Stimulated activated CD4-positive, alpha-beta T cell treated with anti-CD3 and anti-CD28 coated beads, Interleukin-15, amount 100 ng/mL, for 48 hours (primary cell): ENCODE measurements around the gene DHX35.

Source experiments
- DNase-seq, 2 donors: peaks; one replicate each; pipeline ENCODE4 v3.0.0-alpha.2; 2020; ENCODE audit warnings: low read depth in 2 of 2

Gene DHX35

GRCh38 chr20:39057911-39058310, 95.8 kb downstream of the DHX35 start:
- DNase-seq = no peak

DNA sequence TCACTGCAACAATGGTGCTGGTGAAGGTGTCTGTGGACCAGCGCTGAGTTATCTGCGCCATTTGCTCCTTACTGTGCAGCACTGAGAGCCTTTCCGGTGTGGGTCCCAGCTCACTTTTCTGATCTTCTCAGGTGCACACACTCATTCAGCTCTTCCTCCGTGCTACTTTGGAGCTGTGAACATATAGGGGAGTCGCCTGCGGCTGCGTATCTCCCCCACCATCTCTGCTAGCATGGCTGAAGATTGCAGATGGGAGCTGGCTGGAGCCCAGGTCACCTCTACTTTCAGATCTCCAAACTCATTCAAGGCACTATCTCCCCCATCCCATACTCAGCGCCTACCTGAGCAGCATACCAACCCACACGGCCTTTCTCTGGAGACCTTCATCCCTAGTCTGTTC, 96.9 kb downstream of the DHX35 start:
- no peak for DNase-seq

DNA sequence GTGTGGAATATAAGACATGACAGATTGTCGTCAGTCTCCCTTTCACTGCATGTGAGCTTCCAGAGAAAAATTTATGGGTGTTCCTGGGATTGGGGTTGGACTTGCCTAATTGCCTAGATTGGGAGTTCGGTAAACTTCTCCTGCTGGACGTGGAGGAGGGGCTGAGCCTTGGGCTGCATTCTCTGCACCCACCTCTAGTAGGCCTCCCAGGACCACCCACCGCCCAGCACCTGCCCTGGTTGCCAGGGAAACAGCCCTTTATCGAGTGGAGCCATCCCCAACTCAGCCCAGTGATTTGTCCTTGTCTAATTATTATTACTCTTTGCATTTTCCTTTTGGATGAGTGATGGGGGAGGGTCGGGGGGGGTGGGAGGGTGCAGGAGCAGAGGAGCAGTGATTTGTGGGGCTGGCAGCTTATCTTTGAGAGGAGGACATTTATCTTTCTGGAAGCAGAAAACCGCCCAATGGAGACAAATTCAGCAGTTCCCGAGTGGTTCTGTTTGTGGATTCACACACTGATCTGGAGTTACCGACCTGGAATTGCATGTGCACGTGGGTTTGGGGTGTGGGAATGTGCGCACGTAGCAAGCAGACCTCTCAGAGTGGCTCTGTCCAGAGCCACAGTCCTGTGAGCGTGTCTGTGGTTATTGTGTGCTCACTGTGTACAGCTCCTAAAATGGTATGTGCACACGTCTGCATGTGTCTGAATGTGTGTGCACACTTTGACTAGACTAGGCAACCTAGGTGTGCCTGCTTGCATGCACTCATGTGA, 104.5 kb downstream of the DHX35 start:
- DNase-seq = no peak

- no peak for DNase-seq
Measured at GRCh38 chr20:39067526-39068216, 105.5 kb downstream of the DHX35 start.

DNA sequence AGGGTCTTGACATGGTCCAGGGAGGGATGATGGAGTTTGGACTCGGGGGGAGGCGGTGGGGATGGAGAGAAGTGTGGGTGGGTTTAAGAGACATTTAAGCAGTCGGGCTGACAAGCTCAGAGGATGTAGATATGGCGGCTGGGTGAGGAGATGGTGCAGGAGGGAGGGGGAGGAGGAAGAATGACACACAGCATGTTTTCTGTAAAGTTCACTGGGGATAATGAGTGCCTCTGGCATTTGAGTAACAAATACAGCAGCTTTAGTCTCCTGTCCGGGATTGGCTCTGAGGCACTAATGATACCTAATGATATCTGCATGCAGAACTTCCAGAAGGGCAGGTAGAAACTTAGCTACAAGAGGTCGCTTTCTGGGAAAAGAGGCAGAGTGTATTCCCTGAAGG, 107.8 kb downstream of the DHX35 start:
- DNase-seq = no peak

DNA sequence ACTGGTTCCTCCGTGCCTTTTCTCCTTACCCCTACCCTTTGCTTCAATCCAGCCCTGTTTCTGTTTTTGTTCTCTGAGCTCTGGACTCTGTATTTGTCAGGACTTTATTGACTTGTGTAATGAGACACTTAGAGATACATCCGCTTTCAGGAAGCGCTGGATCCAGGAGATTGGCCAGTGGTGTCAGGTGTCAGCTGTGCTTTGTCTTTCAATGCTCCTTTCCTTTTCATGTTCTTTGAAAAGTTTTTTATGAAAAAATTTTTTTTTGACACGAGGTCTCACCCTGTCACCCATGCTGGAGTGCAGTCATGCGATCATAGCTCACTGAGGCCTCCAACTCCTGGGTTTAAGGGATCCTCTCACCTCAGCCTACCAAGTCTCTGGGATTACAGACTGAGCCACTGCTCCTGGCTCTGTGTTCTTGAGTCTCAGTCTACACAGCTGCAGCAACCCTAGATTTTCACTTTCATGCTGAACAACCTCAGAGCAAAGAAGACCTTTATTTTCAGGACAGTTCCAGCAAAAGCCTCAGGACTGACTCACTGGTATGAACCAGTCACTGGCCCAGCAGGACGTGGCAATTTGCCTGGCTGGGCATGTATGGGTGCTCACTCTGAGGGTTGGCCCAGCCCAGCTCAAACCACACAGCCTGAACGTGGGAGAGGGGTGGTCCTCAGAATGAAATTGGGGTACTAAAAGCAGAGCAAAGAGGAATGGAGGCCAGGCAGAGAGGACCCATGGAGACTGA, 108.5 kb downstream of the DHX35 start:
- DNase-seq = no peak

DNA sequence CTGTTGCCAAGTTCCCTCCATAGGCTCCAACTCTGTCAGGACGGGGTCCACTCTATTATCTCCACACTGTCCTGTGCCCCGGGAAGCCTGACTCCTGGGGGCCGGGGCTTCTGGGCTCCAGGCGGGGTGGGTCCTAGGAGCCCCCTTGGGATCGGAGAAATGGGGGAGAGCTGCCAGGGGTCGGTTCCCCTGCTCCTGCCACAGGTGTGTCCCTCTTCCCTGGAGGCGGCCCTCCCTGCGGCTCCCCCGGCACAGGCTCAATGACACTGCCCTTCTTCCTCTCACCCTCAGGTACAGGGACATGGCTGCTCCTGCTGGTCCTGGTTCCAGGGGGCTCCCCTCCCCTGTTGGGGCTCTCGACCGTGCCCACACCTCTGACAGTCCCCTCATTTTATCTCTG, 110.0 kb downstream of the DHX35 start:
- DNase-seq = no peak

DNA sequence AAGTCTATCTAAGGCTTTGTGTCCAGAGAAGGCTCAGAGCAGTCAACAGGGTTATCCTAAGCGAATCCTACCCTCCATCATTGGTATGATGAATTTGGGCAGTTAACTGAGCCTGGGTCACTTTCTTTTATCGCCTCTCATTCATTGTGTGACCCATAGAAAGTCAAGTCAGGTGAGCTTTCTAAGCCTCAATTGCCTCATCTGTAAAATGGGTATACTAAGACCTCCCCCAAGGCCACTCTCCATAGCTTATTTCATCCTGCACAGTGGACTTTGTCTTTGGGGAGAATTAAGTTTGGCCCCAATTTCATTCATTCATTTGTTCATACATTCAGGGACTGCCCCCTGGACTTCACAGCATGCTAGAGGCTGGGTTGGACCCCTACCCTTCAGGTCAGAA, 110.5 kb downstream of the DHX35 start:
- DNase-seq = no peak

- DNase-seq = no peak
Measured at GRCh38 chr20:39075731-39076130, 113.6 kb downstream of the DHX35 start.

GRCh38 chr20:39076958-39077357, 114.8 kb downstream of the DHX35 start:
- no peak for DNase-seq

GRCh38 chr20:39080326-39080725, 118.2 kb downstream of the DHX35 start:
- DNase-seq = no peak

GRCh38 chr20:39081255-39081654, 119.1 kb downstream of the DHX35 start:
- peak; percentile 60 to 75 for DNase-seq

- no peak for DNase-seq
Measured at GRCh38 chr20:39082622-39083398, 120.7 kb downstream of the DHX35 start.

- no peak for DNase-seq
Measured at GRCh38 chr20:39083761-39084160, 121.6 kb downstream of the DHX35 start.

DNA sequence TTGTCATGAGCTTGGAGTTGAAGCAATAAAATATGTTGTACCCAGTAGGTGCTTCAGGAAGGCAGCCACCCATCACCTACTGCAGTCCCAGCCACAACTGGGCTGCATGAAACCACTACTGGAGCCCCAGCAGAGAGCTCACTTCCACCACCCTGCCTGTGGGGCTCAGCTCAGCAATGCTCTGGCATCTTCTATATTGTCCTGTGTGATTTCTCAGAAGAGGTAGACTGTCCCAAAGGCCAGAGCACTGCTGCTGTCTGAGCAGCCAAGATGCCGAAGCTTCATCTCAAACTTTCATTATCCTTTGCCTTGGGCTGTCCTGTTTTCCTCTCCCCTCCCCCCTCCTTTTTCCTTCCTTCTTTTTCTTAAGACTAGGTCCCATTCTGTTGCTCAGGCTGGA, 126.9 kb downstream of the DHX35 start:
- no peak for DNase-seq
